HepG2 (cell line): ENCODE data around the gene MYBL2. TPM values are rescaled to one million over a fixed set of nuclear protein-coding genes. Genes with fewer than 3 reads are reported as not detected.

Source experiments
- FOXC1 ChIP-seq: sonication (generic); formaldehyde crosslinking; IDR thresholded peaks from 2 replicates; pipeline ENCODE4 v1.8.0; 2022; ENCODE audit warnings: mild to moderate bottlenecking, missing genetic modification reagents, borderline replicate concordance
- GPN1 ChIP-seq: sonication (generic); formaldehyde crosslinking; IDR thresholded peaks from 2 replicates; pipeline ENCODE4 v1.5.1; 2020; ENCODE audit warnings: missing genetic modification reagents, borderline replicate concordance
- IRX3 ChIP-seq: sonication (generic); formaldehyde crosslinking; IDR thresholded peaks from 2 replicates; pipeline ENCODE4 v1.8.1; 2023; ENCODE audit warnings: mild to moderate bottlenecking, low read depth, missing genetic modification reagents, borderline replicate concordance
- ISX ChIP-seq: sonication (generic); formaldehyde crosslinking; conservative IDR thresholded peaks from 2 replicates; pipeline ENCODE4 v1.5.0; 2020; ENCODE audit warnings: missing genetic modification reagents
- MAZ ChIP-seq, 2 experiments: sonication (generic) in 1 of 2; formaldehyde crosslinking in 1 of 2; IDR thresholded peaks; 2 replicates each; pipeline versions ENCODE4 v1.5.0 to v1.6.1; 2012 to 2020; ENCODE audit warnings: low read depth in 2 of 2, mild to moderate bottlenecking in 2 of 2, borderline replicate concordance in 1 of 2, improper control_type of control experiment in 1 of 2, low read length in 1 of 2, missing genetic modification reagents in 1 of 2, moderate library complexity in 1 of 2
- ZBED4 ChIP-seq: sonication (generic); formaldehyde crosslinking; IDR thresholded peaks from 2 replicates; pipeline ENCODE4 v1.4.0; 2020; ENCODE audit warnings: missing genetic modification reagents, borderline replicate concordance
- ZBTB20 ChIP-seq: sonication (generic); formaldehyde crosslinking; IDR thresholded peaks from 2 replicates; pipeline ENCODE4 v1.8.1; 2023; ENCODE audit warnings: missing genetic modification reagents, low read depth, mild to moderate bottlenecking, borderline replicate concordance
- ZBTB44 ChIP-seq: sonication (generic); formaldehyde crosslinking; IDR thresholded peaks from 2 replicates; pipeline ENCODE4 v1.4.0; 2020; ENCODE audit warnings: missing genetic modification reagents
- ZNF160 ChIP-seq: sonication (generic); formaldehyde crosslinking; IDR thresholded peaks from 2 replicates; pipeline ENCODE4 v1.8.0; 2022; ENCODE audit warnings: mild to moderate bottlenecking, inconsistent platforms, missing genetic modification reagents
- ZNF550 ChIP-seq: sonication (generic); formaldehyde crosslinking; IDR thresholded peaks from 2 replicates; pipeline ENCODE4 v1.4.0; 2020; ENCODE audit warnings: mild to moderate bottlenecking, missing genetic modification reagents, borderline replicate concordance
- ZNF552 ChIP-seq: sonication (generic); formaldehyde crosslinking; IDR thresholded peaks from 2 replicates; pipeline ENCODE4 v1.9.0; 2022; ENCODE audit warnings: missing genetic modification reagents, mild to moderate bottlenecking, borderline replicate concordance
- ZNF562 ChIP-seq: sonication (generic); formaldehyde crosslinking; IDR thresholded peaks from 2 replicates; pipeline ENCODE4 v1.8.0; 2022; ENCODE audit warnings: missing genetic modification reagents, borderline replicate concordance
- ZNF790 ChIP-seq: sonication (generic); formaldehyde crosslinking; IDR thresholded peaks from 2 replicates; pipeline ENCODE4 v1.8.0; 2022; ENCODE audit warnings: missing genetic modification reagents, mild to moderate bottlenecking, borderline replicate concordance
- polyA plus RNA-seq, 8 experiments: library from polyadenylated mRNA; depleted of rRNA in 3 of 8; stranded (reverse) in 7 of 8; unstranded in 1 of 8; fragments of >200 nt; fragmentation: Illumina TruSeq in 4 of 8; extraction: Trizol in 4 of 8; gene quantifications; 2 replicates each; pipeline versions ENCODE4 v1.2.1 to v1.2.3, GENCODE V29; 2011 to 2016; ENCODE audit warnings: low read depth in 4 of 8, missing spikeins in 1 of 8, mixed read lengths in 1 of 8; ENCODE audit not compliant: insufficient read depth in 1 of 8
- total RNA-seq, 5 experiments: library from RNA; depleted of rRNA; stranded (reverse); fragments of >200 nt; fragmentation: Illumina TruSeq; extraction: Trizol; gene quantifications; 2 replicates each; pipeline ENCODE4 v1.2.3, GENCODE V29; 2016; ENCODE audit warnings: low read depth in 1 of 5
- TF ChIP-seq, protein P1 (sequence below): sonication (generic); formaldehyde crosslinking; IDR thresholded peaks from 2 replicates; pipeline ENCODE4 v1.4.0; 2020; ENCODE audit warnings: mild to moderate bottlenecking, missing genetic modification reagents
- TF ChIP-seq, protein P2 (sequence below): sonication (generic); formaldehyde crosslinking; IDR thresholded peaks from 2 replicates; pipeline ENCODE4 v1.4.0; 2020; ENCODE audit warnings: missing genetic modification reagents
- TF ChIP-seq, protein P3 (sequence below): sonication (generic); formaldehyde crosslinking; IDR thresholded peaks from 2 replicates; pipeline ENCODE4 v1.5.0; 2020; ENCODE audit warnings: missing genetic modification reagents
- TF ChIP-seq, protein P4 (sequence below): sonication (generic); formaldehyde crosslinking; IDR thresholded peaks from 2 replicates; pipeline ENCODE4 v1.4.0; 2020; ENCODE audit warnings: missing genetic modification reagents

The MYBL2 gene
- total and polyA plus RNA-seq, 2 of the 13 experiments (the other 11 are each of a cell fraction or from before 2014, with no cell fraction given), result 11.9 to 66.2 TPM

GRCh38 chr20:43666376-43667328, at the start of gene MYBL2 (continued):
- TF ChIP-seq ZBTB44 (CRISPR knock-in tag), result no peak
- TF ChIP-seq, protein P1, sequence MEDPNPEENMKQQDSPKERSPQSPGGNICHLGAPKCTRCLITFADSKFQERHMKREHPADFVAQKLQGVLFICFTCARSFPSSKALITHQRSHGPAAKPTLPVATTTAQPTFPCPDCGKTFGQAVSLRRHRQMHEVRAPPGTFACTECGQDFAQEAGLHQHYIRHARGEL (CRISPR knock-in tag), result no peak
- TF ChIP-seq ZNF160 (CRISPR knock-in tag), result no peak; the same call in none of the 2 replicates
- TF ChIP-seq FOXC1 (CRISPR knock-in tag), result peak; percentile 85
- TF ChIP-seq ZNF552 (CRISPR knock-in tag), result no peak
- no peak for TF ChIP-seq ISX (CRISPR knock-in tag)
- TF ChIP-seq, protein P2, sequence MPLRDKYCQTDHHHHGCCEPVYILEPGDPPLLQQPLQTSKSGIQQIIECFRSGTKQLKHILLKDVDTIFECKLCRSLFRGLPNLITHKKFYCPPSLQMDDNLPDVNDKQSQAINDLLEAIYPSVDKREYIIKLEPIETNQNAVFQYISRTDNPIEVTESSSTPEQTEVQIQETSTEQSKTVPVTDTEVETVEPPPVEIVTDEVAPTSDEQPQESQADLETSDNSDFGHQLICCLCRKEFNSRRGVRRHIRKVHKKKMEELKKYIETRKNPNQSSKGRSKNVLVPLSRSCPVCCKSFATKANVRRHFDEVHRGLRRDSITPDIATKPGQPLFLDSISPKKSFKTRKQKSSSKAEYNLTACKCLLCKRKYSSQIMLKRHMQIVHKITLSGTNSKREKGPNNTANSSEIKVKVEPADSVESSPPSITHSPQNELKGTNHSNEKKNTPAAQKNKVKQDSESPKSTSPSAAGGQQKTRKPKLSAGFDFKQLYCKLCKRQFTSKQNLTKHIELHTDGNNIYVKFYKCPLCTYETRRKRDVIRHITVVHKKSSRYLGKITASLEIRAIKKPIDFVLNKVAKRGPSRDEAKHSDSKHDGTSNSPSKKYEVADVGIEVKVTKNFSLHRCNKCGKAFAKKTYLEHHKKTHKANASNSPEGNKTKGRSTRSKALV (CRISPR knock-in tag), result no peak
- TF ChIP-seq MAZ (IDR thresholded peaks at IDR 0.05; ENCODE audit: borderline replicate concordance, low read depth, low read length), result peak; percentile 40; the same call in 1 of the 2 replicates
- TF ChIP-seq MAZ (CRISPR knock-in tag; IDR thresholded peaks at IDR 0.05; ENCODE audit: low read depth), result no peak
- no peak; the same call in 1 of the 2 replicates for TF ChIP-seq ZNF790 (CRISPR knock-in tag)
- no peak for TF ChIP-seq GPN1
- TF ChIP-seq, protein P3, sequence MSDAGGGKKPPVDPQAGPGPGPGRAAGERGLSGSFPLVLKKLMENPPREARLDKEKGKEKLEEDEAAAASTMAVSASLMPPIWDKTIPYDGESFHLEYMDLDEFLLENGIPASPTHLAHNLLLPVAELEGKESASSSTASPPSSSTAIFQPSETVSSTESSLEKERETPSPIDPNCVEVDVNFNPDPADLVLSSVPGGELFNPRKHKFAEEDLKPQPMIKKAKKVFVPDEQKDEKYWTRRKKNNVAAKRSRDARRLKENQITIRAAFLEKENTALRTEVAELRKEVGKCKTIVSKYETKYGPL (CRISPR knock-in tag), result no peak
- peak; percentile 36; the same call in 1 of the 2 replicates for TF ChIP-seq ZBED4 (CRISPR knock-in tag)
- TF ChIP-seq ZNF562 (CRISPR knock-in tag), result peak; percentile 78; the same call in 1 of the 2 replicates
- peak; percentile 96 for TF ChIP-seq IRX3 (CRISPR knock-in tag)
- 0 out of 2 replicates have a peak, but pooled peaks have one; percentile 70 for TF ChIP-seq ZNF550 (CRISPR knock-in tag)
- no peak for TF ChIP-seq ZBTB20 (CRISPR knock-in tag)
- TF ChIP-seq, protein P4, sequence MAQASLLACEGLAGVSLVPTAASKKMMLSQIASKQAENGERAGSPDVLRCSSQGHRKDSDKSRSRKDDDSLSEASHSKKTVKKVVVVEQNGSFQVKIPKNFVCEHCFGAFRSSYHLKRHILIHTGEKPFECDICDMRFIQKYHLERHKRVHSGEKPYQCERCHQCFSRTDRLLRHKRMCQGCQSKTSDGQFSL (CRISPR knock-in tag), result peak; percentile 64; the same call in 1 of the 2 replicates
